Uterus (tissue), 4 donors: ENCODE data around the gene OS9. TPM values are rescaled to one million over a fixed set of nuclear protein-coding genes. Genes with fewer than 3 reads are reported as not detected.

Experiments used
- DNase-seq, 2 donors: peaks; one replicate each; pipeline ENCODE4 v3.0.0-alpha.2; 2019 to 2020
- H3K27ac ChIP-seq, 2 donors: fragments of 200-600 bp; sonication (generic); 1 replicate in 1 of 2; 2 replicates in 1 of 2; pipeline ENCODE4 v1.5.1; 2016 to 2018
- H3K27me3 ChIP-seq, 2 donors: fragments of 200-600 bp; sonication (generic); one replicate each; pipeline ENCODE4 v1.5.1; 2018 to 2019; ENCODE audit warnings: control low read depth in 1 of 2
- H3K36me3 ChIP-seq, 2 donors: fragments of 200-600 bp; sonication (generic); one replicate each; pipeline ENCODE4 v1.5.1; 2019; ENCODE audit warnings: control low read depth in 1 of 2
- H3K4me1 ChIP-seq, 2 donors: fragments of 200-600 bp; sonication (generic); one replicate each; pipeline ENCODE4 v1.5.1; 2018 to 2019; ENCODE audit warnings: control low read depth in 1 of 2
- H3K4me3 ChIP-seq, 2 donors: fragments of 200-600 bp; sonication (generic); 1 replicate in 1 of 2; 2 replicates in 1 of 2; pipeline ENCODE4 v1.5.1; 2018 to 2019; ENCODE audit warnings: mild to moderate bottlenecking in 1 of 2
- H3K9me3 ChIP-seq, 2 donors: fragments of 200-600 bp; sonication (generic); one replicate each; pipeline ENCODE4 v1.5.1; 2019; ENCODE audit warnings: control low read depth in 1 of 2
- CTCF ChIP-seq, 4 experiments: fragments of 200-600 bp in 2 of 4; fragments of 450-650 bp in 2 of 4; sonication (generic) in 2 of 4; IDR thresholded peaks; one replicate each; pipeline ENCODE4 v1.5.1; 2016 to 2019; ENCODE audit warnings: antibody characterized with exemption in 4 of 4, mild to moderate bottlenecking in 2 of 4, moderate library complexity in 1 of 4
- POLR2A ChIP-seq, 2 donors: fragments of 450-650 bp; IDR thresholded peaks; one replicate each; pipeline ENCODE4 v1.6.1; 2016; ENCODE audit warnings: antibody characterized with exemption in 2 of 2, mild to moderate bottlenecking in 1 of 2, moderate library complexity in 1 of 2
- intact Hi-C: fragments of 100-400 bp; cut with DNase I; formaldehyde crosslinking; loops from one replicate; pipeline ENCODE4 v1.15.1; 2023; ENCODE audit warnings: low total_unique reads
- total RNA-seq, 4 donors: library from RNA; depleted of rRNA in 3 of 4; stranded (reverse); fragments of >200 nt in 3 of 4; gene quantifications; one replicate each; pipeline versions ENCODE4 v1.1.0 to v1.2.4, GENCODE V29; 2014 to 2023
- donor health status: DM: yes; HTN: yes; CAD: no.

Gene OS9
- total RNA-seq, 4 donors from 2014 or later, result 189 to 339 (median 252) TPM

- Histone ChIP-seq H3K4me3 (no peak overlapping the region), H3K9me3 (no peaks in the 10 kb centered on the region), H3K27ac (no peak overlapping the region), H3K4me1 (no peaks in the 10 kb centered on the region), H3K27me3 (no peaks in the 10 kb centered on the region), H3K36me3 (no peaks in the 10 kb centered on the region)
- DNase-seq, result no peak
- TF ChIP-seq POLR2A (IDR thresholded peaks at IDR 0.05) (no peak), CTCF (IDR thresholded peaks at IDR 0.05) (no peak)
- intact Hi-C loops, result no loop called here
Measured at GRCh38 chr12:57722716-57723629, 29.0 kb downstream of the OS9 start.

GRCh38 chr12:57723630-57723962 is 29.7 kb downstream of the OS9 start:
- no peaks in the 10 kb centered on the region for H3K27me3 ChIP-seq
- no peak for DNase-seq
- H3K27ac ChIP-seq, result no peak overlapping the region
- H3K4me1 ChIP-seq, result no peaks in the 10 kb centered on the region
- H3K9me3 ChIP-seq, result no peaks in the 10 kb centered on the region
- TF ChIP-seq CTCF (IDR thresholded peaks at IDR 0.05) (no peak), POLR2A (IDR thresholded peaks at IDR 0.05) (no peak)
- no peak overlapping the region for H3K4me3 ChIP-seq
- no peaks in the 10 kb centered on the region for H3K36me3 ChIP-seq
- intact Hi-C loops, result no loop called here

GRCh38 chr12:57724003-57724935 is 30.3 kb downstream of the OS9 start:
- H3K27me3 ChIP-seq, result no peaks in the 10 kb centered on the region

GRCh38 chr12:57724936-57725740 is 31.2 kb downstream of the OS9 start:
- TF ChIP-seq CTCF (IDR thresholded peaks at IDR 0.05) (no peak), POLR2A (IDR thresholded peaks at IDR 0.05) (no peak)
- DNase-seq, result no peak
- Histone ChIP-seq H3K27ac (no peak overlapping the region), H3K9me3 (no peaks in the 10 kb centered on the region), H3K36me3 (no peaks in the 10 kb centered on the region), H3K4me3 (no peak overlapping the region), H3K27me3 (no peaks in the 10 kb centered on the region), H3K4me1 (no peaks in the 10 kb centered on the region)
- intact Hi-C loops, result no loop called here

More at GRCh38 chr12:57724003-57724935, 30.3 kb downstream of the OS9 start:
- Histone ChIP-seq H3K27ac (no peak overlapping the region), H3K4me3 (no peak overlapping the region), H3K9me3 (no peaks in the 10 kb centered on the region), H3K36me3 (no peaks in the 10 kb centered on the region), H3K4me1 (no peaks in the 10 kb centered on the region)
- no peak for DNase-seq
- TF ChIP-seq POLR2A (IDR thresholded peaks at IDR 0.05), result no peak
- no peak for TF ChIP-seq CTCF (IDR thresholded peaks at IDR 0.05)
- intact Hi-C loops, result no loop called here
